H9 (cell line): ENCODE data around the gene CENPB. TPM values are rescaled to one million over a fixed set of nuclear protein-coding genes. Genes with fewer than 3 reads are reported as not detected.

Experiments
- DNase-seq: peaks from one replicate; pipeline ENCODE4 v3.0.0-alpha.2; 2017
- H2AFZ ChIP-seq: one replicate; pipeline ENCODE4 v1.6.1; 2013; ENCODE audit warnings: mild to moderate bottlenecking, low read length, control low read depth, moderate library complexity
- H2AK5ac ChIP-seq: 2 replicates; pipeline ENCODE4 v1.6.1; 2013; ENCODE audit warnings: low read length, control low read depth, mixed read lengths; ENCODE audit not compliant: insufficient read length
- H2BK120ac ChIP-seq: one replicate; pipeline ENCODE4 v1.6.1; 2013; ENCODE audit warnings: low read depth, mild to moderate bottlenecking, low read length, control low read depth, inconsistent platforms; ENCODE audit not compliant: poor library complexity, severe bottlenecking
- H2BK12ac ChIP-seq: 2 replicates; pipeline ENCODE4 v1.6.1; 2013; ENCODE audit warnings: low read length, control low read depth, mixed read lengths, low read depth; ENCODE audit not compliant: insufficient read length
- H2BK15ac ChIP-seq: 2 replicates; pipeline ENCODE4 v1.6.1; 2013; ENCODE audit warnings: low read depth, low read length, control low read depth
- H2BK20ac ChIP-seq: one replicate; pipeline ENCODE4 v1.6.1; 2013; ENCODE audit warnings: low read depth, mild to moderate bottlenecking, low read length, control low read depth, inconsistent platforms; ENCODE audit not compliant: poor library complexity, severe bottlenecking
- H2BK5ac ChIP-seq: 2 replicates; pipeline ENCODE4 v1.6.1; 2013; ENCODE audit warnings: low read length, control low read depth, mixed read lengths; ENCODE audit not compliant: insufficient read length
- H3K14ac ChIP-seq: 2 replicates; pipeline ENCODE4 v1.6.1; 2013; ENCODE audit warnings: low read length, control low read depth; ENCODE audit not compliant: insufficient read depth
- H3K18ac ChIP-seq: 2 replicates; pipeline ENCODE4 v1.6.1; 2013; ENCODE audit warnings: low read depth, mild to moderate bottlenecking, mixed read lengths, low read length, control low read depth; ENCODE audit not compliant: insufficient read length
- H3K23ac ChIP-seq: 2 replicates; pipeline ENCODE4 v1.6.1; 2013; ENCODE audit warnings: low read length, control low read depth, mixed read lengths, low read depth; ENCODE audit not compliant: insufficient read length
- H3K23me2 ChIP-seq: 2 replicates; pipeline ENCODE4 v1.6.1; 2013; ENCODE audit warnings: low read depth, mild to moderate bottlenecking, mixed read lengths, low read length, control low read depth; ENCODE audit not compliant: insufficient read length, poor library complexity, severe bottlenecking
- H3K27ac ChIP-seq: 2 replicates; pipeline ENCODE4 v1.5.1; 2013; ENCODE audit warnings: low read length, control low read depth, mixed read lengths, low read depth; ENCODE audit not compliant: insufficient read length
- H3K27me3 ChIP-seq: 2 replicates; pipeline ENCODE4 v1.6.1; 2013; ENCODE audit warnings: low read length, control low read depth, inconsistent platforms; ENCODE audit not compliant: insufficient read depth
- H3K4ac ChIP-seq: 2 replicates; pipeline ENCODE4 v1.6.1; 2013; ENCODE audit warnings: low read depth, mild to moderate bottlenecking, control low read depth, inconsistent platforms, low read length, moderate library complexity
- H3K4me1 ChIP-seq: 2 replicates; pipeline ENCODE4 v1.6.1; 2013; ENCODE audit warnings: low read length, control low read depth, inconsistent platforms; ENCODE audit not compliant: insufficient read depth
- H3K4me2 ChIP-seq: 2 replicates; pipeline ENCODE4 v1.6.1; 2013; ENCODE audit warnings: low read length, control low read depth, mixed read lengths; ENCODE audit not compliant: insufficient read length, insufficient read depth
- H3K56ac ChIP-seq: 2 replicates; pipeline ENCODE4 v1.6.1; 2013; ENCODE audit warnings: low read depth, mild to moderate bottlenecking, mixed read lengths, low read length, control low read depth; ENCODE audit not compliant: insufficient read length
- H3K79me1 ChIP-seq: 2 replicates; pipeline ENCODE4 v1.6.1; 2013; ENCODE audit warnings: low read depth, mild to moderate bottlenecking, moderate library complexity, low read length, control low read depth, inconsistent platforms; ENCODE audit not compliant: insufficient read depth, poor library complexity, severe bottlenecking
- H3K79me2 ChIP-seq: 2 replicates; pipeline ENCODE4 v1.6.1; 2013; ENCODE audit warnings: low read length, control low read depth, inconsistent platforms; ENCODE audit not compliant: insufficient read depth
- H3K9ac ChIP-seq: 2 replicates; pipeline ENCODE4 v1.6.1; 2013; ENCODE audit warnings: low read length, control low read depth, mixed read lengths; ENCODE audit not compliant: insufficient read length; ENCODE audit errors: extremely low read depth
- H3K9me3 ChIP-seq: one replicate; pipeline ENCODE4 v1.6.1; 2013; ENCODE audit warnings: low read depth, low read length, inconsistent platforms; ENCODE audit not compliant: control insufficient read depth
- H3T11ph ChIP-seq: one replicate; pipeline ENCODE4 v1.6.1; 2013; ENCODE audit warnings: mild to moderate bottlenecking, low read length, control low read depth, inconsistent platforms
- H4K20me1 ChIP-seq: one replicate; pipeline ENCODE4 v1.6.1; 2013; ENCODE audit not compliant: control insufficient read depth, insufficient read length, insufficient read depth
- H4K5ac ChIP-seq: 2 replicates; pipeline ENCODE4 v1.6.1; 2013; ENCODE audit warnings: low read depth, mild to moderate bottlenecking, mixed read lengths, low read length, control low read depth; ENCODE audit not compliant: insufficient read length
- H4K8ac ChIP-seq: replicated peaks from 2 replicates; pipeline ENCODE4 v1.6.1; 2013; ENCODE audit warnings: low read length, control low read depth, mixed read lengths, low read depth; ENCODE audit not compliant: insufficient read length
- H4K91ac ChIP-seq: 2 replicates; pipeline ENCODE4 v1.6.1; 2013; ENCODE audit warnings: low read depth, mild to moderate bottlenecking, moderate library complexity, mixed read lengths, low read length, control low read depth; ENCODE audit not compliant: insufficient read length
- H3K27ac Mint-ChIP-seq, 3 experiments: 2 replicates in 2 of 3; 3 replicates in 1 of 3; pipeline ENCODE4 v1.8.0; 2020 to 2021; ENCODE audit warnings: mixed read lengths in 3 of 3, mild to moderate bottlenecking in 1 of 3, moderate library complexity in 1 of 3
- H3K27me3 Mint-ChIP-seq: 2 replicates; pipeline ENCODE4 v1.8.0; 2021; ENCODE audit warnings: low read depth, mild to moderate bottlenecking, moderate library complexity, mixed read lengths
- H3K36me3 Mint-ChIP-seq, 3 experiments: 2 replicates in 2 of 3; 3 replicates in 1 of 3; pipeline ENCODE4 v1.8.0; 2020 to 2021; ENCODE audit warnings: low read depth in 3 of 3, mixed read lengths in 3 of 3; ENCODE audit not compliant: insufficient read depth in 1 of 3
- H3K4me1 Mint-ChIP-seq, 2 experiments: 2 replicates each; pipeline ENCODE4 v1.8.0; 2020; ENCODE audit warnings: mixed read lengths in 2 of 2
- H3K4me3 Mint-ChIP-seq, 2 experiments: 2 replicates in 1 of 2; 3 replicates in 1 of 2; pipeline ENCODE4 v1.8.0; 2020 to 2021; ENCODE audit warnings: mild to moderate bottlenecking in 2 of 2, mixed read lengths in 2 of 2, moderate library complexity in 1 of 2
- H3K9me3 Mint-ChIP-seq, 2 experiments: 2 replicates in 1 of 2; 3 replicates in 1 of 2; pipeline ENCODE4 v1.8.0; 2020; ENCODE audit warnings: mild to moderate bottlenecking in 2 of 2, mixed read lengths in 2 of 2, moderate library complexity in 1 of 2
- WGBS: extraction: QIAGEN DNeasy Blood & Tissue Kit; methylation state at CpG from one replicate; pipeline ENCODE4 v1.1.7; 2013; ENCODE audit warnings: missing lambda C conversion rate, low lambda C conversion rate, mixed read lengths; ENCODE audit not compliant: insufficient read length; ENCODE audit errors: extremely low coverage; 5-methylcytosine and 5-hydroxymethylcytosine counted together
- total RNA-seq: library from RNA; stranded (reverse); gene quantifications from 2 replicates; pipeline ENCODE4 v1.2.1, GENCODE V29; 2021
- TF ChIP-seq, protein P1 (sequence below): fragments of 200-600 bp; sonication (generic); conservative IDR thresholded peaks from 3 replicates; pipeline ENCODE4 v1.8.0; 2021; ENCODE audit warnings: antibody characterized with exemption, mild to moderate bottlenecking

The CENPB gene
- total RNA-seq, 1 experiment from 2014 or later, result 63.1 TPM

- Mint-ChIP-seq H3K36me3 (peaks cover 0 to 4% (median 3%) of the 10 kb centered on the region in 3 experiments; a peak in 3 of 7 replicates), H3K9me3 (no peaks in the 10 kb centered on the region; a peak in 1 of 5 replicates), H3K4me1 (peaks cover 16 to 18% of the 10 kb centered on the region in 2 experiments), H3K27ac (peak overlapping the region; percentile 91 to 97 (median 91); a peak in 5 of 7 replicates), H3K4me3 (peak overlapping the region; percentile 91 to 97), H3K27me3 (peaks cover 19% of the 10 kb centered on the region)
- no peak overlapping the region for H2AK5ac ChIP-seq
- no peak overlapping the region for H3K4ac ChIP-seq
- H3K56ac ChIP-seq, result no peak overlapping the region
- H3K23ac ChIP-seq, result no peak overlapping the region
- peak overlapping the region; percentile 62 for H3K4me2 ChIP-seq
- no peak overlapping the region for H3K27ac ChIP-seq
- H3K79me1 ChIP-seq, result no peaks in the 10 kb centered on the region
- H3K23me2 ChIP-seq, result peaks cover 20% of the 10 kb centered on the region
- H3K27me3 ChIP-seq, result no peaks in the 10 kb centered on the region
- H2BK5ac ChIP-seq, result no peak overlapping the region
- no peaks in the 10 kb centered on the region for H4K20me1 ChIP-seq
- H3K9me3 ChIP-seq, result no peaks in the 10 kb centered on the region
- peak; percentile 87 for DNase-seq
- peak overlapping the region; percentile 53 for H2AFZ ChIP-seq
- no peaks in the 10 kb centered on the region for H3K79me2 ChIP-seq
- H3K18ac ChIP-seq, result no peak overlapping the region
- H4K91ac ChIP-seq, result no peak overlapping the region
- no peak overlapping the region for H3K9ac ChIP-seq
- no peak overlapping the region for H4K8ac ChIP-seq
- no peak overlapping the region for H2BK20ac ChIP-seq
- no peaks in the 10 kb centered on the region for H3K4me1 ChIP-seq
- H3K14ac ChIP-seq, result peak overlapping the region; percentile 49; the same call in 1 of the 2 replicates
- no peak overlapping the region for H2BK12ac ChIP-seq
- TF ChIP-seq, protein P1, sequence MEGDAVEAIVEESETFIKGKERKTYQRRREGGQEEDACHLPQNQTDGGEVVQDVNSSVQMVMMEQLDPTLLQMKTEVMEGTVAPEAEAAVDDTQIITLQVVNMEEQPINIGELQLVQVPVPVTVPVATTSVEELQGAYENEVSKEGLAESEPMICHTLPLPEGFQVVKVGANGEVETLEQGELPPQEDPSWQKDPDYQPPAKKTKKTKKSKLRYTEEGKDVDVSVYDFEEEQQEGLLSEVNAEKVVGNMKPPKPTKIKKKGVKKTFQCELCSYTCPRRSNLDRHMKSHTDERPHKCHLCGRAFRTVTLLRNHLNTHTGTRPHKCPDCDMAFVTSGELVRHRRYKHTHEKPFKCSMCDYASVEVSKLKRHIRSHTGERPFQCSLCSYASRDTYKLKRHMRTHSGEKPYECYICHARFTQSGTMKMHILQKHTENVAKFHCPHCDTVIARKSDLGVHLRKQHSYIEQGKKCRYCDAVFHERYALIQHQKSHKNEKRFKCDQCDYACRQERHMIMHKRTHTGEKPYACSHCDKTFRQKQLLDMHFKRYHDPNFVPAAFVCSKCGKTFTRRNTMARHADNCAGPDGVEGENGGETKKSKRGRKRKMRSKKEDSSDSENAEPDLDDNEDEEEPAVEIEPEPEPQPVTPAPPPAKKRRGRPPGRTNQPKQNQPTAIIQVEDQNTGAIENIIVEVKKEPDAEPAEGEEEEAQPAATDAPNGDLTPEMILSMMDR, result peak; percentile 73
- H2BK15ac ChIP-seq, result no peak overlapping the region
- H4K5ac ChIP-seq, result no peak overlapping the region
- H2BK120ac ChIP-seq, result no peak overlapping the region
- H3T11ph ChIP-seq, result no peak overlapping the region
- no CpG with 5 or more reads among the region's 51 CpGs for WGBS
Measured at GRCh38 chr20:3768342-3769130, 18.0 kb downstream of the CENPB start.
